SK-N-MC (cell line): Measurements from ENCODE around the gene TYW1.
"Not testable (repeated sequence)": the region's sequence is repeated elsewhere in the genome, so short reads cannot be mapped to it uniquely, and the experiment has no call there.

ENCODE experiments used
- EZH2 ChIP-seq: fragments of 200-600 bp; sonication (generic); IDR thresholded peaks from one replicate; pipeline ENCODE4 v1.6.1; 2017; ENCODE audit warnings: antibody characterized with exemption
- FOXP2 ChIP-seq: optimal IDR thresholded peaks from 2 replicates; pipeline ENCODE3; 2011; ENCODE audit warnings: mild to moderate bottlenecking, moderate library complexity; ENCODE audit not compliant: insufficient read depth; ENCODE audit errors: extremely low read length, control extremely low read depth
- POLR2AphosphoS5 ChIP-seq: IDR thresholded peaks from 2 replicates; pipeline ENCODE4 v1.6.1; 2012; ENCODE audit warnings: mild to moderate bottlenecking, low read depth, low read length, borderline replicate concordance

GRCh38 chr7:66980336-66980735 lies 16.3 kb upstream of the TYW1 start:
- not testable (repeated sequence) for TF ChIP-seq EZH2, POLR2AphosphoS5, FOXP2
